GM19397 (cell line): Measurements from ENCODE around the gene EMCN.
"Not testable (repeated sequence)": the region's sequence is repeated elsewhere in the genome, so short reads cannot be mapped to it uniquely, and the experiment has no call there.

ENCODE experiments used
- ATAC-seq: cut with Tn5 transposase; IDR thresholded peaks from one replicate; pipeline ENCODE4 v1.9.1; 2021; ENCODE audit warnings: mild to moderate bottlenecking, moderate library complexity; ENCODE audit not compliant: unreplicated experiment

Gene EMCN

DNA sequence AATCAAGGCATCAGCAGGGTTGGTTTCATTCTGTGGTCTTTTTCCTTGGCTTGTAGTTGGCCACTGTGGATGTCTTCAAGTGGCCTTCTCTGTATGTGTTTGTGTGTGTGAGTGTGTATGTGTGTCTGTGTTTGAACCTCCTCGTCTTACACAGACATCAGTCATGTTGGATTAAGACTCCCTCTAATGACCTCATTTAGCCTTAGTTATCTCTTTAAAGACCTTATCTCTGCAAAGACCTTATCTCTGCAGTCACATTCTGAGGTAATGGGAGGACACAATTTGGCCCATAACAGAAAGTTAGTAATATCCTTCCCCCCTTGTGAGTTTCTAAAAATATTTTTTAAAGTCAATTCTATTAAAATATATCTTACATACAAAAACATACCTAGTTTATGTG lies 126.7 kb downstream of the EMCN start:
- ATAC-seq, result no peak

GRCh38 chr4:100386270-100386669 lies 131.6 kb downstream of the EMCN start:
- ATAC-seq, result no peak

DNA sequence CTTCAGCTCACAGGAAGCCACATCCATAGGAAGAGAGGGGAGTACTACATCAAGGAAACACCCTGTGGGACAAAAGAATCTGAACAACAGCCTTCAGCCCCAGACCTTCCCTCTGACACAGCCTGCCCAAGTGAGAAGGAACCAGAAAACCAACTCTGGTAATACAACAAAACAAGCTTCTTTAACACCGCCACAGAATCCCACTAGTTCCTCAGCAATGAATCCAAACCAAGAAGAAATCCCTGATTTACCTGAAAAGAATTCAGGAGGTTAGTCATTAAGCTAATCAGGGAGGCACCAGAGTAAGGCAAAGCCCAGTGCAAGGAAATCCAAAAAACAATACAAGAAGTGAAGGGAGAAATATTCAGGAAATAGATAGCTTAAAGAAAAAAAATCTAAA lies 137.4 kb downstream of the EMCN start:
- ATAC-seq, result not testable (repeated sequence)

DNA sequence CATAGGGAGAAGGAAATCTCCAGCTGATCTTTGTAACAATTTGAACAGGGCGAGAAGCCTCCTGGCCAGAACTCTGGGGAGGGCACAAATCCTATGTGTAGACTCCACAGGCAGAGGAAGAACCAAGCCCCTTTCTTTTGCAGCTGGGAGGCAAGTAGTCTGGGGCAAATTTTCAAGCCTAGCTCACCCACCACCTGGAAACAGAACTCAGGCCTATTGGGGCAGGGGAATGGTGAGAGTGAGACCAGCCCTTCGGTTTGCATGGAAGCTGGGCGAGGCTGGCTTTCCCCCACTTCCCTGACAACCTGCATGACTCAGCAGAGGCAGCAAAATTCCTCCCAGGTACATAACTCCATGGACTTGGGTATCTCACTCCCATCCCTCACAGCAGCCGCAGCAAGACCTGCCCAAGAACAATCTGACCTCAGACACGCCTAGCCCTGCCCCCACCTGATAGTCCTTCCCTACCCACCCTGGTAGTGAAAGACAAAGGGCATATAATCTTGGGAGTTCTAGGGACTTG lies 138.2 kb downstream of the EMCN start:
- no peak for ATAC-seq

DNA sequence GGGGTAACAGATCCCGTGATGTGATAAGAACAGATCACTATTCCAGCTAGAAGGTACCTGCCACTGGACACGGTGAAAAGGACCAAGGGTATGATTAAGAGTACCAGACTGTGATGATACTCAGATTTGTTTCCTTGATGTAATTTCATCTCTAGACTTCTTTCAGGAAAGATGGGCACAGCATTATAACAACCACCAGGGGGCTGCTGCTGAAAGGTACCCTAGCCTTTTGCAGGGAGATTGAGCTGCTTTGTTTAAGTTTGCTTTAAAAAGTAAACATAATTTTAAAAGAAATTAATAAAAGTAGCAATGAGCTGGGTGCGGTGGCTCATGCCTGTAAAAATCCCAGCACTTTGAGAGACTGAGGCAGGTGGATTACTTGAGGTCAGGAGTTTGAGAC lies 145.4 kb downstream of the EMCN start:
- ATAC-seq, result no peak

- ATAC-seq, result no peak
Measured at GRCh38 chr4:100369871-100370270, 148.0 kb downstream of the EMCN start.

GRCh38 chr4:100367451-100367850 lies 150.4 kb downstream of the EMCN start:
- ATAC-seq, result no peak

DNA sequence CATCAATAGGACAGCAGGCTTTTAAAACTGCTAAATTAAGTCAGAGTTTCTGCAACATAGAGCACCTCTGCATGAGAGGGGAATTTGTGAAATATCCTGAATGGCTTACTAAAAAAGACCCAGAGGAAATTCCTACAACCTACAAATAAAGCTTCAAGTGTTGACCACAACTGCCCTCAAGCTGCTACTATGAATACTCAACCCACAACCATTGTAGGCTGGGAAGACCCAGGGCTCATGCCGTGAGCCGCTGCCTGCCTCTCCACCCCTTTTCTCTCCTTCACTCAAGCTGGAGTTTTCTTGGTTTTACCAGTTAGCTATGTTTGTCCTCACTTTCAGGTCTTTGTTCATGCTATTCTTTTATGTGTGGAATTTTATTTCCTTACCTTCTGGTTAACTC lies 151.6 kb downstream of the EMCN start:
- no peak for ATAC-seq

- no peak for ATAC-seq
Measured at GRCh38 chr4:100362366-100362765, 155.5 kb downstream of the EMCN start.

DNA sequence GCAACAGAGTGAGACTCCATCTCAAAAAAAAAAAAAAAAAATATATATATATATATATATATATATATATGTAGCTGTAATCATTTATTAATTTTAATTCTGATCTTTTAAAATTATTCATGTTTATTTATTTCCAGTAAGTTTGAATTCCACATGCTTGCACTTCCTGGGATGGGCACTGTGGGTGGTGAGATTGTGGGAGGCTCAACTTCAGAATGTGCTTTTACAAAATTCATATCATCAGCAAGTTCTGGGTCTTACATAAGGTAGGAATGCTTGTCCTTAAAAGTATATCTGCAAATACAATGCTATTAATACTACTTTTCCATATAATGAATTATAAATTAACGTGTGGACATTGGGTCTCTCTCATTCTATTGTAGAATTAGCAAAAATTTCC lies 156.5 kb downstream of the EMCN start:
- no peak for ATAC-seq

- ATAC-seq, result no peak
Measured at GRCh38 chr4:100360211-100360610, 157.6 kb downstream of the EMCN start.

GRCh38 chr4:100359441-100359840 lies 158.4 kb downstream of the EMCN start:
- no peak for ATAC-seq

DNA sequence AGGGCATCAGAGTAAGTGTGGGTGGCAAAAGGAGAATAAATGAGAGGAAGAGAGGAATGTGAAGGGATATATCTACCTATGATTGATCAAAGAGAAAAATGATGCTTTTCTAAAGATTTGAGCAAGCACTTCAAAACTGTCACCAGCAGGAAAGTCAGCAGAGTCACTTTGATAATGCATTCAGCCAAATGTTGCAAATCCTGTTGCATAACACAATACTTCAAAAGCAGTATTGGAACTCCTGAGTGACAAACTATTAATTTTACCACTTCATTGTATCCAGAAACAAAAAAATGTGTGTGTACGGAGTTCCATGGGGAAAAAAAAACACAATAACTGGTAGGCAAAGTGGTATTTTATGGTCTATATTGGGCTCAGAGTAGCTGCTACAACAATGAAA lies 160.3 kb downstream of the EMCN start:
- ATAC-seq, result no peak

DNA sequence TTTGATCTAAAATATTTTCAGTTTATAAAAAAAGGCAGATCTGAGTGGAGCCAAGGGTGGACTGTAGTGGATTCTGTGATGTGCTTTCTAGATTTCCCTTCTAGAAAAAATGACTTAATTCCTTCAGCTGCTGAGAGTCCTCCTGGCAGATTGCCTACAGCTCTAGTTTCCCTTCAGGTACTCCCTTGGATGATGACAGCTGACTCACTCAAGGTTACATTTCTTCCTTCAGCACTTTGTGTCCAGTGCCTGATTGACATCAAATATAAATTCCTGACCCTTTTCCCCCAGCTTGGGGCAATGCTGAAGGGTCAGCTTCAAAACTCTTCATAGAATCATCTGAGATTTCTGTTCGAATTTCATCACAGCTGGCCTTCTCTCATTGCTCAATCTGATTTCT lies 161.7 kb downstream of the EMCN start:
- no peak for ATAC-seq

GRCh38 chr4:100352352-100352751 lies 165.5 kb downstream of the EMCN start:
- ATAC-seq, result not testable (repeated sequence)

DNA sequence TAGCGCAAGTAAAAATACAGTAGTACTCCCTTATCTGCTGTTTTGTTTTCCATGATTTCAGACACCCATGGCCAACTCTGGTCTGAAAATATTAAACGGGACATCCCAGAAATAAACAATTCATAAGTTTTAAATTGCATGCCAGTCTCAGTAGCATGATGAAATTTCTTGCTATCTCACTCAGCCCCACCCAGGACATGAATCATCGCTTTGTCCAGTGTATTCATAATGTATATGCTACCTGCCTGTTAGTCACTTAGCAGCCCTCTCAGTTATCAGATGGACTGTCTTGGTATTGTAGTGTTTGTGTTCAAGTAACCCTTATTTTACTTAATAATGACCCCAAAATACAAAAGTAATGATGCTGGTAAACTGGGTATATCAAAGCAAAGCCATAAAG lies 169.3 kb downstream of the EMCN start:
- no peak for ATAC-seq

- no peak for ATAC-seq
Measured at GRCh38 chr4:100347241-100347640, 170.6 kb downstream of the EMCN start.

DNA sequence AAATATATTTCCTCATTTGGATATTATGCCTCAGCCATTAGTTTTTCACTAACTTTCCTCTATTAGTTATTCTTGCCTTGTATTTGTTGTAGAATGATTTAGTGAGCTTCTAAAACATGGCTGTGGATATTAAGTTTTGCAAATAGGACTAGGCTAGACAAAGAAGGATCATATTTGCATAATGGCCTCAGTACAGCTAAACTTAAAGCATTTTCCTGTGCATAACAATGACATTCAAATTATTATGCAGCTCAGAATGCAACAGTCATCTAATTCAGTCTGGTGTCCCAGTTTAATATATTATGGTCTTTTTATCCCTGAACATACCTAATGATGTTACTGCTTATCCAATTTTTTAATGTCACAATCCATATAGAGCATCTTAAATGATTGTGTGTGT lies 172.2 kb downstream of the EMCN start:
- no peak for ATAC-seq
